WTC11 (cell line): ENCODE data around the gene SMAD9. TPM values are rescaled to one million over a fixed set of nuclear protein-coding genes. Genes with fewer than 3 reads are reported as not detected.

ENCODE experiments used
- ATAC-seq: fragments of 200-7000 bp; cut with Tn5 transposase; 2 replicates; pipeline ENCODE4 v1.10.0; 2021; ENCODE audit warnings: mild to moderate bottlenecking, moderate library complexity
- CTCF ChIA-PET: fragments of 300-600 bp; sonication (Branson Sonifier 250); formaldehyde crosslinking; loops from one replicate; lab custom pipeline; 2021; ENCODE audit warnings: antibody characterized with exemption; lab: Charles Lee
- POLR2A ChIA-PET: fragments of 350-600 bp; sonication (Branson Sonifier 250); formaldehyde crosslinking; loops from one replicate; lab custom pipeline; 2021; ENCODE audit warnings: antibody characterized with exemption; lab: Charles Lee
- DNase-seq: peaks from one replicate; pipeline ENCODE4 v3.0.0; 2021; ENCODE audit warnings: low spot score
- H3K27ac Mint-ChIP-seq: 2 replicates; pipeline ENCODE4 v1.8.0; 2021; ENCODE audit warnings: mixed read lengths
- H3K27me3 Mint-ChIP-seq: 2 replicates; pipeline ENCODE4 v1.8.0; 2021; ENCODE audit warnings: low read depth, mild to moderate bottlenecking, moderate library complexity, mixed read lengths
- H3K36me3 Mint-ChIP-seq: 2 replicates; pipeline ENCODE4 v1.8.0; 2021; ENCODE audit warnings: mixed read lengths
- H3K4me1 Mint-ChIP-seq: 2 replicates; pipeline ENCODE4 v1.8.0; 2022; ENCODE audit warnings: mixed read lengths
- H3K4me3 Mint-ChIP-seq: 2 replicates; pipeline ENCODE4 v1.8.0; 2021; ENCODE audit warnings: mild to moderate bottlenecking, moderate library complexity, mixed read lengths
- H3K9me3 Mint-ChIP-seq: 2 replicates; pipeline ENCODE4 v1.8.0; 2021; ENCODE audit warnings: mixed read lengths
- ATF1 ChIP-seq: sonication (generic); formaldehyde crosslinking; IDR thresholded peaks from 2 replicates; pipeline ENCODE4 v1.8.1; 2023; ENCODE audit warnings: mild to moderate bottlenecking, moderate library complexity, missing genetic modification reagents
- FOXK1 ChIP-seq: sonication (generic); formaldehyde crosslinking; IDR thresholded peaks from 2 replicates; pipeline ENCODE4 v1.8.0; 2022; ENCODE audit warnings: mild to moderate bottlenecking, moderate library complexity, missing genetic modification reagents
- GTF2I ChIP-seq: fragments of 250-450 bp; sonication (Bioruptor Pico); conservative IDR thresholded peaks from 2 replicates; pipeline ENCODE4 v1.4.0; 2021; ENCODE audit warnings: mild to moderate bottlenecking
- IRF1 ChIP-seq: sonication (generic); formaldehyde crosslinking; IDR thresholded peaks from 2 replicates; pipeline ENCODE4 v1.8.0; 2023; ENCODE audit warnings: missing genetic modification reagents
- JAZF1 ChIP-seq: fragments of 250-450 bp; sonication (Bioruptor Pico); IDR thresholded peaks from 2 replicates; pipeline ENCODE4 v1.9.0; 2021; ENCODE audit warnings: moderate library complexity, mild to moderate bottlenecking, inconsistent platforms
- MYBL2 ChIP-seq: sonication (generic); formaldehyde crosslinking; IDR thresholded peaks from 2 replicates; pipeline ENCODE4 v1.8.1; 2023; ENCODE audit warnings: mild to moderate bottlenecking, moderate library complexity, missing genetic modification reagents
- NFE2L1 ChIP-seq: sonication (generic); formaldehyde crosslinking; IDR thresholded peaks from 2 replicates; pipeline ENCODE4 v1.8.1; 2023; ENCODE audit warnings: missing genetic modification reagents
- NFYB ChIP-seq: sonication (generic); formaldehyde crosslinking; conservative IDR thresholded peaks from 2 replicates; pipeline ENCODE4 v1.8.0; 2022; ENCODE audit warnings: low read depth, missing genetic modification reagents
- PRDM15 ChIP-seq: sonication (generic); formaldehyde crosslinking; IDR thresholded peaks from 2 replicates; pipeline ENCODE4 v1.8.0; 2022; ENCODE audit warnings: missing genetic modification reagents
- SMAD4 ChIP-seq: sonication (generic); formaldehyde crosslinking; IDR thresholded peaks from 2 replicates; pipeline ENCODE4 v1.8.0; 2022; ENCODE audit warnings: mild to moderate bottlenecking, missing genetic modification reagents
- ZNF138 ChIP-seq: sonication (generic); formaldehyde crosslinking; conservative IDR thresholded peaks from 2 replicates; pipeline ENCODE4 v1.8.1; 2022; ENCODE audit warnings: mild to moderate bottlenecking, moderate library complexity, missing genetic modification reagents
- ZNF219 ChIP-seq: sonication (generic); formaldehyde crosslinking; IDR thresholded peaks from 2 replicates; pipeline ENCODE4 v1.8.0; 2023; ENCODE audit warnings: missing genetic modification reagents, mild to moderate bottlenecking, borderline replicate concordance
- ZNF232 ChIP-seq: sonication (generic); formaldehyde crosslinking; IDR thresholded peaks from 2 replicates; pipeline ENCODE4 v1.8.0; 2022; ENCODE audit warnings: mild to moderate bottlenecking, missing genetic modification reagents
- ZNF396 ChIP-seq: fragments of 250-450 bp; sonication (Bioruptor Pico); IDR thresholded peaks from 2 replicates; pipeline ENCODE4 v1.8.0; 2021; ENCODE audit warnings: mild to moderate bottlenecking, moderate library complexity, borderline replicate concordance
- ZNF416 ChIP-seq: fragments of 250-450 bp; sonication (Bioruptor Pico); IDR thresholded peaks from 2 replicates; pipeline ENCODE4 v1.9.0; 2021; ENCODE audit warnings: mild to moderate bottlenecking, inconsistent platforms
- total RNA-seq: library from RNA; stranded (reverse); gene quantifications from 3 replicates; pipeline ENCODE4 v1.2.3, GENCODE V29; 2021
- TF ChIP-seq, protein P1 (sequence below): fragments of 250-450 bp; sonication (Bioruptor Pico); IDR thresholded peaks from 2 replicates; pipeline ENCODE4 v1.9.0; 2021; ENCODE audit warnings: moderate library complexity, mild to moderate bottlenecking, inconsistent platforms, borderline replicate concordance
- TF ChIP-seq, protein P2 (sequence below): sonication (generic); formaldehyde crosslinking; IDR thresholded peaks from 2 replicates; pipeline ENCODE4 v1.8.0; 2023; ENCODE audit warnings: missing genetic modification reagents, mild to moderate bottlenecking, borderline replicate concordance
- TF ChIP-seq, protein P3 (sequence below): sonication (generic); formaldehyde crosslinking; IDR thresholded peaks from 2 replicates; pipeline ENCODE4 v1.8.1; 2022; ENCODE audit warnings: low read depth, mild to moderate bottlenecking, moderate library complexity, missing genetic modification reagents, borderline replicate concordance
- TF ChIP-seq, protein P4 (sequence below): sonication (generic); formaldehyde crosslinking; IDR thresholded peaks from 2 replicates; pipeline ENCODE4 v1.8.0; 2022; ENCODE audit warnings: mild to moderate bottlenecking, missing genetic modification reagents

SMAD9 gene
- total RNA-seq, 1 experiment from 2014 or later: 1.2 TPM

- Mint-ChIP-seq H3K27me3 (peaks cover 32% of the 10 kb centered on the region), H3K9me3 (no peaks in the 10 kb centered on the region)
Observed at GRCh38 chr13:36914648-36915047, 5.4 kb downstream of the SMAD9 start.

GRCh38 chr13:36913463-36913862 is 6.6 kb downstream of the SMAD9 start:
- no peaks in the 10 kb centered on the region for H3K9me3 Mint-ChIP-seq
- no peak for DNase-seq
- H3K27ac Mint-ChIP-seq: no peak overlapping the region
- POLR2A ChIA-PET: no interaction called here
- H3K36me3 Mint-ChIP-seq: no peaks in the 10 kb centered on the region
- TF ChIP-seq, protein P1, sequence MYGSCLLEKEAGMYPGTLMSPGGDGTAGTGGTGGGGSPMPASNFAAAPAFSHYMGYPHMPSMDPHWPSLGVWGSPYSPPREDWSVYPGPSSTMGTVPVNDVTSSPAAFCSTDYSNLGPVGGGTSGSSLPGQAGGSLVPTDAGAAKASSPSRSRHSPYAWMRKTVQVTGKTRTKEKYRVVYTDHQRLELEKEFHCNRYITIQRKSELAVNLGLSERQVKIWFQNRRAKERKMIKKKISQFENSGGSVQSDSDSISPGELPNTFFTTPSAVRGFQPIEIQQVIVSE (CRISPR knock-in tag): no peak
- TF ChIP-seq PRDM15 (CRISPR knock-in tag) (no peak), ZNF416 (CRISPR knock-in tag) (no peak)
- peaks cover 3% of the 10 kb centered on the region for H3K4me1 Mint-ChIP-seq
- no peak overlapping the region for H3K4me3 Mint-ChIP-seq
- peaks cover 23% of the 10 kb centered on the region for H3K27me3 Mint-ChIP-seq
- ATAC-seq: no peak
- CTCF ChIA-PET: no interaction called here

More at GRCh38 chr13:36914648-36915047, 5.4 kb downstream of the SMAD9 start:
- Mint-ChIP-seq H3K36me3 (no peaks in the 10 kb centered on the region), H3K27ac (peak overlapping the region; percentile 66; the same call in 1 of the 2 replicates), H3K4me1 (peaks cover 11% of the 10 kb centered on the region), H3K4me3 (no peak overlapping the region)
- ATAC-seq (no peak), DNase-seq (no peak)
- CTCF ChIA-PET: no interaction called here
- TF ChIP-seq GTF2I: no peak
- TF ChIP-seq JAZF1 (CRISPR knock-in tag): no peak
- TF ChIP-seq ATF1 (CRISPR knock-in tag): no peak
- no peak for TF ChIP-seq ZNF232
- TF ChIP-seq, protein P2, sequence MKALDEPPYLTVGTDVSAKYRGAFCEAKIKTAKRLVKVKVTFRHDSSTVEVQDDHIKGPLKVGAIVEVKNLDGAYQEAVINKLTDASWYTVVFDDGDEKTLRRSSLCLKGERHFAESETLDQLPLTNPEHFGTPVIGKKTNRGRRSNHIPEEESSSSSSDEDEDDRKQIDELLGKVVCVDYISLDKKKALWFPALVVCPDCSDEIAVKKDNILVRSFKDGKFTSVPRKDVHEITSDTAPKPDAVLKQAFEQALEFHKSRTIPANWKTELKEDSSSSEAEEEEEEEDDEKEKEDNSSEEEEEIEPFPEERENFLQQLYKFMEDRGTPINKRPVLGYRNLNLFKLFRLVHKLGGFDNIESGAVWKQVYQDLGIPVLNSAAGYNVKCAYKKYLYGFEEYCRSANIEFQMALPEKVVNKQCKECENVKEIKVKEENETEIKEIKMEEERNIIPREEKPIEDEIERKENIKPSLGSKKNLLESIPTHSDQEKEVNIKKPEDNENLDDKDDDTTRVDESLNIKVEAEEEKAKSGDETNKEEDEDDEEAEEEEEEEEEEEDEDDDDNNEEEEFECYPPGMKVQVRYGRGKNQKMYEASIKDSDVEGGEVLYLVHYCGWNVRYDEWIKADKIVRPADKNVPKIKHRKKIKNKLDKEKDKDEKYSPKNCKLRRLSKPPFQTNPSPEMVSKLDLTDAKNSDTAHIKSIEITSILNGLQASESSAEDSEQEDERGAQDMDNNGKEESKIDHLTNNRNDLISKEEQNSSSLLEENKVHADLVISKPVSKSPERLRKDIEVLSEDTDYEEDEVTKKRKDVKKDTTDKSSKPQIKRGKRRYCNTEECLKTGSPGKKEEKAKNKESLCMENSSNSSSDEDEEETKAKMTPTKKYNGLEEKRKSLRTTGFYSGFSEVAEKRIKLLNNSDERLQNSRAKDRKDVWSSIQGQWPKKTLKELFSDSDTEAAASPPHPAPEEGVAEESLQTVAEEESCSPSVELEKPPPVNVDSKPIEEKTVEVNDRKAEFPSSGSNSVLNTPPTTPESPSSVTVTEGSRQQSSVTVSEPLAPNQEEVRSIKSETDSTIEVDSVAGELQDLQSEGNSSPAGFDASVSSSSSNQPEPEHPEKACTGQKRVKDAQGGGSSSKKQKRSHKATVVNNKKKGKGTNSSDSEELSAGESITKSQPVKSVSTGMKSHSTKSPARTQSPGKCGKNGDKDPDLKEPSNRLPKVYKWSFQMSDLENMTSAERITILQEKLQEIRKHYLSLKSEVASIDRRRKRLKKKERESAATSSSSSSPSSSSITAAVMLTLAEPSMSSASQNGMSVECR (CRISPR knock-in tag): no peak
- TF ChIP-seq FOXK1 (CRISPR knock-in tag): no peak
- TF ChIP-seq ZNF219 (CRISPR knock-in tag): no peak
- TF ChIP-seq, protein P3, sequence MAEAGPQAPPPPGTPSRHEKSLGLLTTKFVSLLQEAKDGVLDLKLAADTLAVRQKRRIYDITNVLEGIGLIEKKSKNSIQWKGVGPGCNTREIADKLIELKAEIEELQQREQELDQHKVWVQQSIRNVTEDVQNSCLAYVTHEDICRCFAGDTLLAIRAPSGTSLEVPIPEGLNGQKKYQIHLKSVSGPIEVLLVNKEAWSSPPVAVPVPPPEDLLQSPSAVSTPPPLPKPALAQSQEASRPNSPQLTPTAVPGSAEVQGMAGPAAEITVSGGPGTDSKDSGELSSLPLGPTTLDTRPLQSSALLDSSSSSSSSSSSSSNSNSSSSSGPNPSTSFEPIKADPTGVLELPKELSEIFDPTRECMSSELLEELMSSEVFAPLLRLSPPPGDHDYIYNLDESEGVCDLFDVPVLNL (CRISPR knock-in tag): no peak
- no peak for TF ChIP-seq SMAD4 (CRISPR knock-in tag)
- TF ChIP-seq ZNF396 (CRISPR knock-in tag): no peak
- no peak for TF ChIP-seq MYBL2 (CRISPR knock-in tag)
- no peak for TF ChIP-seq NFYB (CRISPR knock-in tag)
- TF ChIP-seq NFE2L1 (CRISPR knock-in tag): no peak
- TF ChIP-seq ZNF138 (CRISPR knock-in tag): no peak
- TF ChIP-seq, protein P4, sequence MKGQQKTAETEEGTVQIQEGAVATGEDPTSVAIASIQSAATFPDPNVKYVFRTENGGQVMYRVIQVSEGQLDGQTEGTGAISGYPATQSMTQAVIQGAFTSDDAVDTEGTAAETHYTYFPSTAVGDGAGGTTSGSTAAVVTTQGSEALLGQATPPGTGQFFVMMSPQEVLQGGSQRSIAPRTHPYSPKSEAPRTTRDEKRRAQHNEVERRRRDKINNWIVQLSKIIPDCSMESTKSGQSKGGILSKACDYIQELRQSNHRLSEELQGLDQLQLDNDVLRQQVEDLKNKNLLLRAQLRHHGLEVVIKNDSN: no peak
- no peak for TF ChIP-seq IRF1 (CRISPR knock-in tag)
- POLR2A ChIA-PET: no interaction called here
